GM21360 (cell line): Measurements from ENCODE around the gene MYBPH.

Experiments used
- ATAC-seq: cut with Tn5 transposase; IDR thresholded peaks from one replicate; pipeline ENCODE4 v1.9.1; 2021; ENCODE audit warnings: mild to moderate bottlenecking, moderate library complexity; ENCODE audit not compliant: unreplicated experiment

Gene MYBPH

DNA sequence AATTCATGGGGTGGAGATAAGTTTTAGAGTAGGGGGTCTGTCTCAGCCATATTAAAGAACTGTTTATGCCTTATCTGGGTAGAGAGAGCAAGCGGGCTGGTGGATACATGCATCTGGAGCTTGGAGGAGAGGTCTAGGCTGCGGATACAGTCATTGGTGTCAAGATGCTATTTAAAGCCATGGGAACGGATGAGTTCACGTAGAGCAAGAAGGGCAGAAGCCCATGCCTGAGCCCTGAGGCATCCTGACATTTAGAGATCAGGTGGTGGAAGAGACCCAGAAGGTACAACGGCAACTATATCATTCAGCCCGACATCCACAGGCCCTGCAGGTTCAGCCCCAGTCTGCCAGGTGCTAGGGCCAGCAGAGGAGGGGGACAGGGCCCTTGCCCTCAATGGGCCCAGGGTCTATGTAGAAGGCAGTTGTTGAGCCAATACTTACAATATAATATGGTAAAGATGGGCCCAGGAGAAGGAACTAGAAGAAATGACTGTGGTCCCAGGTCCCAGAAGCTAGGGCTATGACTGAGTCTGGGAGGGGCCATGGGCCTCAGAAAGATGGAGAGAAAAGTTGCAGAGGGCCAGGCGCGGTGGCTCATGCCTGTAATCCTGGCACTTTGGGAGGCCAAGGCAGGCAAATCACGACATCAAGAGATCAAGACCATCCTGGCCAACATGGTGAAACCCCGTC, 26.0 kb upstream of the MYBPH start:
- ATAC-seq = no peak

DNA sequence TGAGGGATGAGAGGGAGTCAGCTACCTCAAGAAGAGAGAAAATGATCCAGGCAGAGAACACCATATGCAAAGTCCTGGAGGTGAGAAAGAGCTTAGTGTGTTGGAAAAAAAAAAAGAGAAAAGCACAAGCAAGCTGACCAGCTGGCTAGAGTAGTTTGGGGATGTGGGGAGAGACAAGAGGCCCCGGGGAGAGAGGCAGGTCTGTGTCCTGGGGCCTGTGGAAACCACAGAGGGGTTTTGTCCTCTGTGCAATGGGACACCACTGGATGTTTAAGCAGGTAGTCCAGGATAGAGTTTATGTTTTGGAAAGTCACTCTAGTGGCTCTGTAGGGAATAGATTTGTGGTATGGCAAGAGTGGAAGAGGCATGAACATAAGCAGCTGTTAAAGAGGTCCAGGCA, 25.3 kb upstream of the MYBPH start:
- ATAC-seq = no peak

DNA sequence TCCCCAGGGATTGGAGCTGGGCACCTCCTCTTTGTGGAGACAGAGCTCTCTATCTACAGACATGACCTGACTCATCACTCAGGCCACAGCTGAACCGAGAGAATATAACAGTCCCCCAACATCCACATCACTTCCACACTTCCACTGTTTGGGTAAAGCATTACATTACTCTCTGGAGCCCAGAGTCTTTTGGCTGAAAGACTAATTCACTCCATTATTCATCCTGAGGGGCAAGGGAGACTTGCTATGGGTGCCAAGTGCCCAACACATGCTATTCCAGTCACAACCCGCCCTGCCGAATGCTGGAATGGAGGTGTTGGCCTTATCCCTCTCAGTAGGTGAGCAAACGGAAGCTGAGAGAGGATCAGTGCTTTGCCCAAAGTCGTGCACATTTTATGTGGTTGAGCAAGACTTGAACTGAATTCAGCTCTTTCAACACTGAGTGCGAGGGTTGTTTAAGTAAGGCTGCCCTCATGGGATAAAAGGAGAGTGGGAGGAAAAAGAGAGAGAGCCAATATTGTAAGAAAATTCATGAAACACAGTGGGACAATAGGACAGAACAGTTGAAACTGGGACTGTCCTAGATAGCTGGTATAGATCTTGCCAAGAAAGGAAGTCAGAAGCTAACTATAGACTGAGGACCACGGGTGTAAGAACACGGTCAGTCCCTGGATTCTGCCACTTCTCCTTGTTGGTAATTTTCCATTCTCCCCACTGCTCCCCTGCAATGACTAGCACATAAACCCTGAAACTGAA, 24.4 kb upstream of the MYBPH start:
- ATAC-seq = no peak

DNA sequence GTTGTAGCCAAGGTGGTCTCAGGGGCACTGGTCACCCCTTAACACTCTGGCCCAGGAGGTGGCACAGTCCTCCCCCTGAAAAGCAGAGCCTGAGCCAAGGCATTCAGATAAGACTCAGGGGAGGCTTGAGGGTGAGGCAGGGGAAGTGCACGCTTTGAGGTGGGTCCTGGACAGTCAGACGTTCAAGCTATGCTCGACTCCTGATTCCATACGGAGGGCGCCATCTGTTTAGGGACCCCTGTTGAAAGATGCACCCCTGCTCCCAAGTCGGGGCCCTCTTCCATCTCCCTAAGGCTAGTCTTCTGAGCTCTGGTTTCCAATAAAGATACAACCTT, 23.8 kb upstream of the MYBPH start:
- ATAC-seq = no peak

DNA sequence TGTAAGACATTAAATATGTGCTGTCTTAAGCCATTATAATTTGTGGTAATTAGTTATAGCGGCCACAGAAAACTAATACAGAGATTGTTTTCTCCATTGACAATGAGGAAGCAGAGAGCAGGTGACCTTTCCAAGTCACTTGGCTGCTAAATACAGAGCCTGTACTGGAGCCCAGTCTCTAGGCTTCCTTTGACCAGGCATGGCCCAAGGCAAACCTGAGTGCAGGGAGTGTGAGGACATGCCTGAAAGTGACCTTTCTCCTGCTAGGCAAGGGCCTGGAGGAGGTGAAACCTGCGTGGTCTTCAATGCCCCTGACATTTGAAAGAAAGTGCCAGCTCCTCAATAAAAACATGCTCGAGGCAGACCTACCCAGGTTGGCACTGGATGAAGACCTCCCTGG, 23.4 kb upstream of the MYBPH start:
- no peak for ATAC-seq

DNA sequence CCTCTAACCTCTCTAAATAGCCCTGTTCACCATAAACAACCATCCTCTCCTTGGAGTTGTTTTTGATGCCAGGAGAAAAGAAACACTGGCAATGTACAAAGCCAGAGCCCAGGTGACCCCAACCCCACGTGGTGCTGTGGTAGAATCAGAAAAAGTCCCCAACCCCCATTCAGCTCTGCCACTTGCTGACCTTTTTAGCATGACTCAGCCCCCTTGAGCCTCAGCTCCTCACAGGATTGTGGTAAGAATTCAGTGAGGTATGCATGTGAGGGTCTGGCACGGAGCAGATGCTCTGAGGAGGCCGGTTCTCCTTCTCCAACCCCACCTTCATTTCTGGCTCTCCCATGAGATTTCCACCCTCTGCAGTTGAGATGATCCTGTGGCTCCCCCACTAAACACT, 22.0 kb upstream of the MYBPH start:
- ATAC-seq = no peak

DNA sequence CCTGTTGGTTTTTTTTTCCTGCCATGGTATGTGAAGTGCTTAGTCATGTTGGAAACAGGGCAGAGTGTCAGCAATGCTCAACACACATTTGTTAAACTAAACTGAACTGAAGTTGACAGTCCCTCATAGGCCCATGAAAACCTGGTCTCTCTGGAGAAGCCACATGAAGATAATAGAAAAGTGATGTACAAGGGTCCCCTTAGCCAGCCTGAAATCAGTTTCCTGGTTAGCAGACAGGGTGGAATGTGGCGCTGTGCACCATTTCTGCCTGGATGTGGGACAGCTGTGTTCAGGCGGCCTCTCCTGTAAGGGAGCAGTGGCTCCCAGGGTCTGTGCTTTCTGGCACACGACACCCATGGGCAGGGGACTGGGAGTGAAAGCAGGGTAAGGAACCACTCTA, 20.7 kb upstream of the MYBPH start:
- ATAC-seq = no peak

DNA sequence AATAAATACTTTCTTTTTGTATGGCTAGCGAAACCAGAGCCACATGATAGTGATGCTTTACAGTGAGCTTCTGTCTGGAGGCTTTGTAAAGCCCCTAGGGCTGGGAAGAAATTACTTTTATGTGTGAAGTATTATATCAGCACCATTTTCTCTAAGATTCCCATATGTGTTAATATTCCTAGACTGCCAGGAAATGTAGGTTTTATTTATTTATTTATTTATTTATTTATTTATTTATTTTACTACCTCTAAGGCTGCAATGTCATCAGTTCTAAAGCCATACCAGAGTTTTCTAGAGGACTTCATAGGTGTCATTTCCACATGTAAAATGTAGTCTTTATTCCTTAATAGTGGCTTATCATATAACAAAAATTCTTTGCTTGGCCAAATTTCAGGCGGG, 15.3 kb upstream of the MYBPH start:
- ATAC-seq = no peak

DNA sequence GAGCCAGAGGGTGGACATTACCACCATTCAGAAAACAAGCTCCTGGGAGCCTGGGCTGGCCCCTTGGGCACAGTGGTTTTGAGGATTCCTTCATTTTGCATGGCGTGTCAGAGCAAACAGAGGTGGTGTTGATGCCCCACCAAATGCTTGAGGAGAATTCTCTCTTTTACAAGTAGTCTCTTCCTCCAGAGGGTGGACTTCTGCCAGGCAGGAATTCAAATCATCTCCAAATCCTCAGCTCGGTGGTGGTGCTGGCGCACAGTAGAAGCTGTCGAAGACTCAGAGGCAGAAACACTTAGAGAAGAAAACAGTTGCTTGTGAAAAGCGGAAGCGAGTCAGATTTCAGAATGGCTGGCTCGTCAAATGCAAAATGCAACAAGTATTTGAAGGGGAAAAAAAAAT, 14.3 kb upstream of the MYBPH start:
- no peak for ATAC-seq

DNA sequence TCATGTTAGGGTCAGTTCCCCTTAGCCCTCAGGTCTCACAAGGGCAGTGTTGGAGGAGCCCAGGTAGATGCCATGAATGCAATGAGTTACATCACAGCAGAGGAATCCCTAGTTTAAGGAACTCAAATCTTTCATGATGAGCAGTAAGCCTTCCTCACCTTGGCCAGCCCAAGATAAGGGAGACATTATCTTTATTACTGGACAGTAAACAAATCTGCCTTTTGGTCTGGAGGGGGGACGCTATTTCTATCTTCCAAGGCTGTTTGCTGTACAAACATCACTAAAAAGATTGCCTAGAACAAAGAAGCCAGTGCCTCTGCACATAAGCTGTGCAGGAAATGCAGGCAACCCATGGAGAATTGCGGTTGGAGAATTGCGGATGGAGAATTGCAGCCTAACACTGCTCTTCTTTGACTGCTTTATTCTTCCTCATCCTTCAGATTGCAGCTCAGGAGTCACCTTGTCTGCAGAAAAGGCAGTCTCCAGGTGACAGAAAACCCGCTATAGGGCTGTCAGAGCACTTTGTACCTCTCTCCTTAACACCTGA, 13.1 kb upstream of the MYBPH start:
- no peak for ATAC-seq

DNA sequence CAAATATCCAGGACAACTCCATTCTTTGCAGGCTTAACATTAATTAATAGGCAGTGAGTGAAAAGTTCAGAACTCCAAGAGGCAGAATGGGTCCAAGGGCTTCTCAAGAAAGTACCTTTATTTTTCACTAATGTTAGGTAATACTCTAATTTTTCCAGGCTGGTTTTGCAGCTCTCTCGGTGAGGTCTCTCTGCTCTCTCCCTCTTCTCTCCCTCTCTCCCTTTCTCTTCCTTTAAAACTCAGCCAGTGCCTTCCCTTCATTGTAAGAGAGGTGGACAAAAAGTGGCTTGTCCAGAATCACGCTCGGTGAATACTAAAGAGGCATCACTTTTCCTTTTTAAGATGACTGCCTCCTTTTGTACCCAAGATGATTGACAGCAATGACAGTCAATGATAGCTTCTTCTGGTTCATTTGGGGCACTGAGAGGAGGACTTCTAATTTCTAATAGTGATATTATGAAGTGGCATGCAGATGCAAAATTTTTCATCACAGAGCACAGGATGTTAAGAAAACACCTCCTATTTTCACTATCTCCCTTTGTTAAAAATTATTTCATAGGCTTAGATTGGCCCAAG, 12.2 kb upstream of the MYBPH start:
- no peak for ATAC-seq

DNA sequence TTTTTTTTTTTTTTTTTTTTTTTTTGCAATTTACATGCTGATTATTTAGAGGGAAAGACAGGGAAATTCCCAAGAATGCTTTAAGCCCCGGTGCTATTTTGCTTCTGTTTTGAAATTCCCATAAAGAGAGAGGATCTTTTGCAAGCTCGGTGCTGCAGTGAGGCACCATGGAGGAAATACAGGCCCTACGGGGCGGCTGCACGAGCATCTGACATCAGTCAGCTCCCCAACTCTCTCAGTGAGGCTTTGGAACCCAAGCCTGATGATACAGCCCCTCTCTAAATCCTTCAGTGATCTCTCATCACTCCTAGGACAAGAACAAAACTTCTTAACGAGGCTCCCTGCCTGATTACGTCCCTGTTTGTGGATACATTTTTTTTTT, 11.7 kb upstream of the MYBPH start:
- no peak for ATAC-seq

DNA sequence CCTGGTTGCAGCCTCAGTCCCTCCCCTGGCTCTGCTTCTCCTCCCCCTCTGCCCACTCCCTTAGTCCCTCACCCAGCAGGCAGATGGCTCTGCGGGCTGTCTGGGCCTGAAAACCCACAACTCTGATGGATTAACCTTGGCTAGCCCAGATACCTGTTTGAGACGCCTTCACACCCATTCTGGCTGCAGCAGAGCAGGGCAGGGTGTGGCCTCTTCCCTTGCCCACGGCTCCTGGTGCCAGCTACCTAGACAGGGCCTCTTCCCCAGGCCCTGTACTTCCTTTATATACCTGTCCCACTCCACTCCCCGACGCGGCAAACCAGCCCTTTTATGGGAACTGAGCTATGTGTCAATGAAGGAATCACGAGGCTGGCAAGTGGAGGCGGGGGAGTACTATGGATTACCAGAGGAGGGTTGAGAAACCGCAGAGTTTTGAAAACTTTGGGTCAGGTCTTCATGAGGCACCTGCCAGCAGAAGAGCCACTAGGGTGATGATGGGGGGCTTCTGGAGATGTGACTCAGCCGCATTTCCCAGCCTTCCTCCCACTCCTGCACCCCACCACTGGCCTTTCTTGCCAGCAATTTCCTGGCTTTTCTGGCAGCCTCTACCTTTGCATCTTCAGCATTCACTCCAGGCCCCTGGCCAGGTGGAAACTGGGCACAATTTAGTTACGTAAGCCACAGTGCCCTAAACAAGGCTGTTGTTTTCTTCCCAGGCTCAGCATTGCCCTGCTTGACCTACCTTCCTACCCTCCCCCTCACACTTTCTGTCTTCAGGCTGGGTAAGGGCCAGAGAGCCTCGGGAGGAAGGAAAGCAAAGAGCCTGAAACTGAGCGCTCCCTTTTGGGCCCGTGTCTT, 11.0 kb upstream of the MYBPH start, which contains the start of gene CHI3L1:
Gene CHI3L1, minus strand, starts transcription at position 259 of the 858 bp plus-strand sequence. Its CDS starts 81 bp downstream, at position 178.
- ATAC-seq = no peak

DNA sequence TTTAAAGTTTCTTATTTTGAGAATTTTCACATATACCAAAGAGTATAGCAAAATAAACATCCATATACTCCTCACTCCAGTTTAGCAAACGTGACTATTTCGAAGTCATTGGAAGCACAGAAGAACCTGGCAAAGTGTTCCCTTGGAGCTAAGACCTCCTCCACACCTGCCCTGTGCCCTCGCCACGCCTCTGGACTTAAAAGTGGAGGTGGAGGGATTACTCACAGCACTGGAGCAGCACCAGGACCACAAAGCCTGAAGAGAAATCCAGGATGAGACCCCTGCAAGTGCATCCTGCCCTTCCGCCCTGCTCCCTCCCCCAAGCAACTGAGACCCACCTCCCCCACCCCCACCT, 10.4 kb upstream of the MYBPH start:
- ATAC-seq = no peak

DNA sequence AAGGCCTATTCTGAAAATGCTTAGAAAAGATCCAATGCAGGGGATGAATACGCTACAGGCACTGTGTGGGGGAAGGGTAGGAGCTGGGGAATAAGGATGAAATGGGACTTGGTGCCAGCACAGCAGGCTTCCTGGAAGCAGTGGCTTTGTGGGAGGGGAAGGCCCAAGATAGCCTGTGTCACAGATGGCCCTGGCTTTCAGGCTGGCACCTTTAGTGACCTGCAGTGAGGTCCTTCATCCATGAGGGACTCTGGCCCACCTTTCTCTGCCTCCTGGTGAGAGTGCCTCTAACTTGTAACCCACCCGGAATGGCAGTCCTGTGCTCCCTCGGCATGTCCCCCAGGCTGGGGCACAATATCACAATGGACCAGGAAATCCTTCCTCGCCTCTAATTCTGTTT, 10.0 kb upstream of the MYBPH start:
- ATAC-seq = no peak

DNA sequence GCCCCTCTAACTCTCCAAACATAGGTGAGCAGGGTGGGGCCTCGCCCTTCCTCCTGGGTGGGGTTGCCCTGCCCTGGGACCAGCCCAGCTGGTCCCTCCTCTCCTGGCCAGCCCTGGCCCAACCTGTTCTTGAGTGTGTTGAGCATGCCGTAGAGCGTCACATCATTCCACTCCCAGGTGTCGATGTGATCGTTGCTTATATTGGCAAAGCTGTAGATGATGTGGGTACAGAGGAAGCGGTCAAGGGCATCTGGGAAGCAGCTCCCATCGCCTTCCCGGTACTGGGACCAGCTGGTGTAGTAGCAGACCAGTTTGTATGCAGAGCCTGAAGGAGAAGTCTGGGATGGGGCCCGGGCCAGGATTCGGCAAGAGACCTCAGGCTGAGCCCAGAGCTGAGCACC, 9.4 kb upstream of the MYBPH start:
- no peak for ATAC-seq

DNA sequence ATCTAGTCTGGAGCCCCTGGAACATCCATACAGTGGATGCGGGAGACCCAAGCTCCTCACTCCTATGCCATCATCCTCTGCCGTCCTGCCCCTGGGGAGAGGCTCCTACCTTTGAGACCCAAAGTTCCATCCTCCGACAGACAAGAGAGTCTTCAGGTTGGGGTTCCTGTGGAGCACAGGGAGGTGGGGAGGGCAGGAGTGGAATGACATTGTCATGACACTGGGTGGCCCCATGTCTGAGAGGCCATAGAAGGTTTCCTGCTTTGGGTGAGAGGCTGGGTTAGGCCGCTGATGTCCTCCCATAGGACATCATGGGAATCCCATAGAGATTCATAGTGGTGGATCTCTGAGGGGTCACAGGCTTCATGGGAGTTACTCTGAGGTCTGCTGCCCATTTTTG, 8.8 kb upstream of the MYBPH start:
- ATAC-seq = no peak

DNA sequence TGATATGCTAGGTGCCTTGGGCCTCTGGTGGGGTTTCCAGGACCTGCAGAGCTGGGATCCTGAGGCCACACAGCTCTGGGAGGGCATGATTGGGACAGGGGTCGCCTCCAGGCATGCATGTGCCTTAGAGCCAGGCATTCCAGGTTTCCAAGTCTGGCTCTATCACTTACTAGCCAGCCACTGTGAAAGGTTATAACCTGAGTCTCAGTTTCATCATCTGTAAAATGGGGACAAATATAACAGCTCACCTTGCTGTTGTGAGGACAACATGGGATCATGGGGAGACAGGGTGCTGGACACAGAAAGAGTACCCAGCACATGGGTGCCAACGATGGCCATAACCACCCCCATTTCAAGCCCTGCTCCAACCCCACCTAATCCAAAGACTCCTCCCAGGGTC, 8.2 kb upstream of the MYBPH start:
- ATAC-seq = no peak

DNA sequence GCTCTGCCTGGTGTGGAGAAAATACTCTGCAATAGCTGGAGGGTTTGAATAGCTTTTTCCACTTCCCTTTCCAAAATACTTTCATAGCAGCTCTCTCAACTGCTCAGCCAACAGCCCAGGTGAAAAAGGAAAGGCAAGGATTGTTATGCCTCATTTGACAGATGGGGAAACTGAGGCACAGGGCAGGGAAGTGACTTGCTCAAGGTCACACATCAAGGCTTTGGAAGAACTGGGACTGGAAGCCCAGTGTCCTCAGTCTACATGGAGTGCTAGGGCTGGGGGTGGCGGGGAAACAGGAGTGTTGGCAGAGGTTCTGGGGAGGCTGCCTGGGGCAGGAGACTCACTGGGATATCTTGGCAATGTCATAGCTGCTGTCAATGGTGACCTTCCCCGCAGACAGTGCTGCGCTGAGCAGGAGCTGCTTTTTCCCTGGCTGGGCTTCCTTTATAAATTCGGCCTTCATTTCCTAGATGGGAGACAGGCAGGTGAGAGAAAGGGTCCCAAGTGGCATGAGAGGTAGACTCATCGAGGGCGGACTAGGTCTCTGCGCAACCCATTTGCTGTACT, 6.8 kb upstream of the MYBPH start:
- ATAC-seq = no peak

DNA sequence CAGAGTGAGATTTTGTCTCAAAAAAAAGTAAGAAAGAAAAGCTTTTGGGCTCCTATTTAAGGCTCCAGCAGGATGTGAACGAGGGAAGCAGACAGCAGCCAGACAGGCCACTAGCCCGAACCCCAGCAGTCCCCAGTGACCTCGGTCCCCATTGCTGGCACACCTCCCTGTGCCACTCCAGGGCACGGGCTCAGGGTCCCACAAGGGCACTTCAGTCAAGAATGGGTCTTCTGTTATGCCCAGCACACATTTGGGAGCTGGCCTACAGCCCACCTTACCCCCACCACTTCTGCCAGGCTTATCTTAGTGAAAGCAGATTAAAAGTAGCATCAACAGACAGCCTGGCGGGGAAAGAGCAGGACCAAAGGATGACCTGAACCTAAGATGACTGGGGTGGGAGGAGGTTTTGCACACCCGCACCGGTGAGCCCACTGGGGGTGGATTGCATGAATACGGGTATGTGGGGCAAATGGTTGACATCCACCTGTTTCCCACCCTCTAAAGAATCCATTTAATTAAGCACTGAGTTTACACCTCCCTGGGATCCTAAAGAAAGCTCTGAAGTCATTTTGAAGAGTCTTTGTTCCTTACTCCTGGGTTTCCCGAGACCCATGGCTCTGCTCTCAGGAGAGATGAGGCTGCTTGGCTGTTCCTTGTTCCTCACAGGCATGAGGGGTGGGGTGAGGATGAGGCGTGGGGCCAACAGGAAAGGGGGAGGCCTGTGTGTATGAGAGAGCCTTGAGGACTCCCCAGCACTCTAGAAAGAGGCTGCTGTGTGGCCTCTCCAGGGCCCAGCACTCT, 6.2 kb upstream of the MYBPH start:
- no peak for ATAC-seq
